DND-41 (cell line): ENCODE measurements around the gene IVD.

Source experiments
- ATAC-seq: fragments of 200-7000 bp; cut with Tn5 transposase; 3 replicates; pipeline ENCODE4 v1.9.1; 2021; ENCODE audit warnings: low read depth; ENCODE audit not compliant: insufficient read depth
- DNase-seq: peaks from one replicate; pipeline ENCODE4 v3.0.0-alpha.2; 2020
- H2AFZ ChIP-seq: 2 replicates; pipeline ENCODE4 v1.6.0; 2012; ENCODE audit warnings: low read depth, low read length
- H3K27ac ChIP-seq: 2 replicates; pipeline ENCODE4 v1.5.1; 2012; ENCODE audit warnings: low read length, inconsistent platforms
- H3K27me3 ChIP-seq: fragments of 200-600 bp; sonication (generic); 2 replicates; pipeline ENCODE4 v1.6.0; 2012; ENCODE audit warnings: low read length, mild to moderate bottlenecking, inconsistent platforms; ENCODE audit not compliant: insufficient read depth, poor library complexity
- H3K36me3 ChIP-seq: 2 replicates; pipeline ENCODE4 v1.5.1; 2012; ENCODE audit warnings: low read length, inconsistent platforms; ENCODE audit not compliant: insufficient read depth
- H3K4me1 ChIP-seq: 2 replicates; pipeline ENCODE4 v1.5.1; 2012; ENCODE audit warnings: mild to moderate bottlenecking, low read length; ENCODE audit not compliant: insufficient read depth
- H3K4me2 ChIP-seq: 2 replicates; pipeline ENCODE4 v1.6.0; 2012; ENCODE audit warnings: mild to moderate bottlenecking, moderate library complexity, low read length, inconsistent platforms; ENCODE audit not compliant: insufficient read depth
- H3K4me3 ChIP-seq, 2 experiments: fragments of 200-600 bp in 1 of 2; shearing (Covaris generic) in 1 of 2; 2 replicates each; pipeline ENCODE4 v1.5.1; 2012 to 2016; ENCODE audit warnings: inconsistent platforms in 2 of 2, low read length in 2 of 2, mild to moderate bottlenecking in 2 of 2, low read depth in 1 of 2, moderate library complexity in 1 of 2
- H3K79me2 ChIP-seq: 2 replicates; pipeline ENCODE4 v1.6.0; 2012; ENCODE audit warnings: low read length, inconsistent platforms; ENCODE audit not compliant: insufficient read depth
- H3K9ac ChIP-seq: 2 replicates; pipeline ENCODE4 v1.6.0; 2012; ENCODE audit warnings: low read depth, mild to moderate bottlenecking, inconsistent platforms, low read length, moderate library complexity
- H3K9me3 ChIP-seq: 2 replicates; pipeline ENCODE4 v1.5.1; 2012; ENCODE audit warnings: low read length, moderate library complexity, mild to moderate bottlenecking, inconsistent platforms; ENCODE audit not compliant: insufficient read depth, severe bottlenecking
- H4K20me1 ChIP-seq: 2 replicates; pipeline ENCODE4 v1.6.0; 2012; ENCODE audit warnings: low read length; ENCODE audit not compliant: insufficient read depth
- CTCF ChIP-seq: IDR thresholded peaks from 2 replicates; pipeline ENCODE4 v1.5.1; 2012; ENCODE audit warnings: borderline replicate concordance, low read length, moderate library complexity, mild to moderate bottlenecking; ENCODE audit not compliant: poor library complexity, severe bottlenecking; ENCODE audit errors: extremely low read depth
- EZH2 ChIP-seq: IDR thresholded peaks from 3 replicates; pipeline ENCODE4 v1.6.1; 2012; ENCODE audit warnings: borderline replicate concordance, low read depth, mild to moderate bottlenecking, moderate library complexity, low read length, inconsistent platforms; ENCODE audit not compliant: severe bottlenecking

IVD gene

GRCh38 chr15:40379853-40380252 lies 25.7 kb upstream of the IVD start:
- Histone ChIP-seq H3K79me2 (peaks cover 20% of the 10 kb centered on the region), H3K9ac (no peak overlapping the region), H4K20me1 (peaks cover 3% of the 10 kb centered on the region; the same call in 1 of the 2 replicates), H2AFZ (no peak overlapping the region), H3K27me3 (no peaks in the 10 kb centered on the region), H3K27ac (no peak overlapping the region), H3K4me1 (peaks cover 19% of the 10 kb centered on the region), H3K4me3 (no peak overlapping the region), H3K9me3 (no peaks in the 10 kb centered on the region), H3K36me3 (peaks cover 6% of the 10 kb centered on the region), H3K4me2 (no peak overlapping the region)
- no peak for DNase-seq
- no peak for ATAC-seq
- TF ChIP-seq EZH2 (no peak), CTCF (no peak)

GRCh38 chr15:40380636-40381035 lies 25.0 kb upstream of the IVD start:
- H3K9ac ChIP-seq, result no peak overlapping the region
- ATAC-seq, result no peak
- H3K27ac ChIP-seq, result no peak overlapping the region
- peaks cover 8% of the 10 kb centered on the region; the same call in 1 of the 2 replicates for H4K20me1 ChIP-seq
- DNase-seq, result no peak
- H3K4me2 ChIP-seq, result no peak overlapping the region
- no peak overlapping the region for H3K4me3 ChIP-seq
- H3K9me3 ChIP-seq, result no peaks in the 10 kb centered on the region
- TF ChIP-seq CTCF (no peak), EZH2 (no peak)
- H3K4me1 ChIP-seq, result peaks cover 25% of the 10 kb centered on the region
- no peaks in the 10 kb centered on the region for H3K27me3 ChIP-seq
- H3K79me2 ChIP-seq, result peaks cover 28% of the 10 kb centered on the region
- no peak overlapping the region for H2AFZ ChIP-seq
- peaks cover 14% of the 10 kb centered on the region for H3K36me3 ChIP-seq

- H3K79me2 ChIP-seq, result peaks cover 36% of the 10 kb centered on the region
- TF ChIP-seq CTCF (no peak), EZH2 (no peak)
- peak overlapping the region; percentile 98 for H2AFZ ChIP-seq
- H3K9ac ChIP-seq, result no peak overlapping the region; the same call in 1 of the 2 replicates
- ATAC-seq (no peak), DNase-seq (no peak)
- peak overlapping the region in 1 of 2 experiments; percentile 65; a peak in 2 of 4 replicates for H3K4me3 ChIP-seq
- peak overlapping the region; percentile 50; the same call in 1 of the 2 replicates for H3K4me2 ChIP-seq
- peak overlapping the region; percentile 59; the same call in 1 of the 2 replicates for H3K27ac ChIP-seq
- no peaks in the 10 kb centered on the region for H3K27me3 ChIP-seq
- peaks cover 8% of the 10 kb centered on the region; the same call in 1 of the 2 replicates for H4K20me1 ChIP-seq
- peaks cover 25% of the 10 kb centered on the region for H3K36me3 ChIP-seq
- peaks cover 25% of the 10 kb centered on the region for H3K4me1 ChIP-seq
- H3K9me3 ChIP-seq, result no peaks in the 10 kb centered on the region
Measured at GRCh38 chr15:40381818-40382529, 23.6 kb upstream of the IVD start.
